Epidermal melanocyte (primary cell): ENCODE data around the gene FOXP4.

ENCODE experiments used
- DNase-seq: peaks from one replicate; pipeline ENCODE4 v3.0.0; 2011; ENCODE audit warnings: low spot score; ENCODE audit not compliant: insufficient read length

Gene FOXP4

GRCh38 chr6:41546866-41547798 lies 951 bp downstream of the FOXP4 start:
- DNase-seq, result no peak

DNA sequence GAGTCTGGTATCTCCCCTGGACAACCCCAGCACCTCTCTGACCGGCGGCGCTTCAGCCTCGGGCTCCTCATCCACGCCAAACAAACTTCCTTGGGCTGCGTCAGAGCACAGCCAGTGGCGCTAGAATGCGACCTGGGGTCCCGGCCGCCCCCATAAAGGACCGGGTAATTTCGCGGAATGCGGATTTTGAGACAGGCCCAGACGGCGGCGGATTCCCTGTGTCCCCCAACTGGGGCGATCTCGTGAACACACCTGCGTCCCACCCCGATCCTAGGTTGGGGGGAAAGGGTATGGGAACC lies 1.6 kb downstream of the FOXP4 start:
- DNase-seq, result no peak

DNA sequence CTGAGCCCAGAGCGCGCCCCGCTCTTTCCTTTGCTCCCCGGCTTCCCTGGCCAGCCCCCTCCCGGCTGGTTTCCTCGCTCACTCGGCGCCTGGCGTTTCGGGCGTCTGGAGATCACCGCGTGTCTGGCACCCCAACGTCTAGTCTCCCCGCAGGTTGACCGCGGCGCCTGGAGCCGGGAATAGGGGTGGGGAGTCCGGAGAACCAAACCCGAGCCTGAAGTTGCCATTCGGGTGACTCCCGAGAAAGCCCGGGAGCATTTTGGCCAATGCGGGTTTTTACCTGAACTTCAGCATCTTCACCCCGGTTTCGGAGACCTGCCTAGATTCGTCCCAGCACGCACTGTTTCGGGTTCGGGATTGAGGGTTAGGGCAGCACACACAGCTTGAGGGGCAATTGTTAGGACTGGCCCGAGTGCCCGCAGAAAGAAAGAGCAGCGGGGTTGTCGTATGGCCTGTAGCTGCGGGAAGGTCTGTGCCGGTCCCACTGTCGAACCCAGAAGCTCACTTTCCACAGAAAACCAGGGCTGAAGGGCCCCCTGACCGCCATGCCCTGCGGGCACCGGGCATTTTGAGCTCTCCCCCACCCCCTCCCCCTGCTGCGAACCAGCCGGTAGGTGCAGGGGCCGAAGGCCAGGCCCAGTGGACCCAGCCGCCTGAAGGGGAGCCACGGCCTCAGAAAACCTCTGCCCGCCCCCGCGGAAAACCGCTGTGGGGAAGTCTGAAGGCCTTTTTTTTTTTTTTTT lies 2.1 kb downstream of the FOXP4 start:
- DNase-seq, result no peak

- DNase-seq, result no peak
Observed at GRCh38 chr6:41548841-41549642, 2.9 kb downstream of the FOXP4 start.

DNA sequence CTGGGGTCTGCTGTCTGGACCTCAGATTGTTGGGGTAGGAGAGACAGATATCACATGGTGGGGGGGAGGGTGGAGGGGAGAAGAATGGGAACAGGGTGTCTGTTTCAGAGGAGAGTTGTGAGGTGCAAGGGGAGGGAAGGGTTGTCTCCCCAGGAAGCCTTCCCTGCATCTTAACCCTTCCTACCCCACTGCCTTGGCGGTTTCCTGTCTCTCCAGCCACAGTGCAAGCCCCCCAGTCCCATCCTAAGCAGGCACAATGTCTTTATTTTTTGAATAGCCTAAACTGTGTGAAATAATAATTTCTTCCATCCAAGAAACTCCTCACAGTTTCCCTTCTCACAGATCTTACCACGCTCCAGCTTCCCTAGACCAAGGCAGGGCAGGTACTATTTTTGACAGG lies 3.5 kb downstream of the FOXP4 start:
- DNase-seq, result no peak

DNA sequence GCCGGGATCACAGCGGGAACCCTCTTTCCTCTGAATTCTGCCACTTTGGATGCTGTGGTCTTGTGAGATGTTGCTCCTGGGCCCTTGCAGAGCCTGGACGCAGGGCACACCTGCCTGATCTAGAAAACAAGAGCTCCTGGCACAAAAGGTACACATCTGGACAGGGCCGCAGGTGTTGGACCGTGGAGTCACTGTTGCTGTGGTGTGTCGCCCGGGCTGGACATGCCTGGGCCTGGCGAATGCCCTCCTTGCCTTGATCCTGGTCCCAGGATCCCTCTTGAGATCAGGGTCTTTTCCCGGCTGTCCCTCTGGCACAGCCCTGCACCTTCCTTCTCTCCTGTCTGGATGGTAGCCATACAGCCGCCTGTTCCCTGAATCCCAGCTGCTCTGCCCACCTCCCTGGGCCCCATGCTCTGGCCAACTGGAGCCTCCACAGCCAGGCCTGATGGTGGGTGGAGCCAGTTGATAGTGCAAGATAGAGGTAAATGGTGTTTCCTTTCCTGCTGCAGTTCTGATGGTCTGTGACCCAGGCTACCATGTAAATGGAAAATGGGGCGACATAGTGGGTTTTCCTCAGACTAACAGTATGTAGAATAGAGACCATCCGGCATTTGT lies 5.0 kb downstream of the FOXP4 start:
- DNase-seq, result no peak

- DNase-seq, result no peak
Observed at GRCh38 chr6:41551857-41552256, 5.7 kb downstream of the FOXP4 start.

GRCh38 chr6:41552723-41553122 lies 6.5 kb downstream of the FOXP4 start:
- no peak for DNase-seq

DNA sequence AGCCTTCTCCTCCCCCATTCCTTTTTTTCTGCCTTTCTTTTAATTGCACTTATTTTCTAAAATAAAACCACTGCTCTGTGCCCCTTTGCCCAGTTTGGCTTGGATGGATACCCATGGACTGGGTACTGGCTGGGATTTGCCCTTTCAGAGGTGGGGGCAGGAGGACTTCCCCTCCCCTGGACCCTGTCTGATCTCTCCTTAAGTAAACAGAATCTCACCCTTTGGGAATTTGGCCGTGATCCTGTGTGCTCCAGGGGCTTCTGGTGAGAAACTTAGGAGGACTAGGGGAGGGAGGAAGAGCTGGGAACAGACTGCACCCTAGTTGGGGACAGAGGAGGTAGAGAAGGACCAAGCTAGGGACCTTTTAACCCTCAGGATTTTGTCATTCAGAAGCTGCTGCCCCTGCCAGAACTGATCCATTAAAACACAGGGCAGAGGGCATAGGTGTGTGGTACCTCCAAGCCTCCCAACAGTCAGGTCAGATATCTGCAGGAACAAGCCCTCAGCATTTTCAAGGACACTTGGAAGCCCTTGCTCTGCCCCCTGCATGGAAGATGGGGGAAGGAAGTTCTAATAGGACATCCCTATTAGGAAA lies 7.3 kb downstream of the FOXP4 start:
- DNase-seq, result no peak

- DNase-seq, result no peak
Observed at GRCh38 chr6:41555326-41556300, 9.4 kb downstream of the FOXP4 start.

GRCh38 chr6:41557335-41557734 lies 11.2 kb downstream of the FOXP4 start:
- DNase-seq, result no peak

GRCh38 chr6:41558033-41558807 lies 12.0 kb downstream of the FOXP4 start:
- no peak for DNase-seq

DNA sequence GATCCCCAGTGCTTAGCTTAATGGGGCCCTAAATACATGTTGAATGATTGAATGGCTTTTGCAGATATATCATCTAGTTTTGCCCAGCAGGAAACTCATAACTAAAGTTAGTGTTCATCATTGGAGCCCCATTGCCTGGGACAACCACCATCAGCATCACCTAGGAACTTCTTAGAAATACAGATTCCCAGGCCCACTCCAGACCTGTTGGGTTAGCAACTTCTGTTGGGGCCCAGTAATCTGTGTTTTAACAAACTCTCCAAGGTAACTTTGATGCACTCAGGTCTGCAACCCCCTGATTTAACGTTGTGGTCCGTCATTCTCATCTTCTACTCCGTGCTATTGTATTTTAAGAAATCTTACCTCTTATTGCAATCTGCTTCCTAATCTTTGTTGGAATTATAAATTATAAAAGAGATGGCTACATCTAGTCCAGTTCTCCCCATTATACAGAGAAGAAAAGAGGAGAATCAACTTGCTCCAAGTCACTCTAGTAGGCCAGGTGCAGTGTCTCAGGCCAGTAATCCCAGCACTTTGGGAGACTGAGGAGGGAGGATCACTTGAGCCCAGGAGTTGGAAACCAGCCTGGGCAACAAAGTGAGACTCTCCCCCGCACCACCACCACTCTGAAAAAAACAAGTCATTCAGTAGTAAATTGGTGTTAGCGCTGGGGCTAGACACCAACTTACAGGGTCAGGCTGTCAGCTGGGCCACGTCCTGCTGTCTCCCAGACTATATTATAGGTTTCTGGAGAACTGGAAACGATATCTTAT lies 13.7 kb downstream of the FOXP4 start:
- no peak for DNase-seq

- DNase-seq, result no peak
Observed at GRCh38 chr6:41560431-41561192, 14.4 kb downstream of the FOXP4 start.

- DNase-seq, result no peak
Observed at GRCh38 chr6:41561416-41561815, 15.2 kb downstream of the FOXP4 start.

GRCh38 chr6:41561931-41562911 lies 16.0 kb downstream of the FOXP4 start:
- no peak for DNase-seq
